A673 (cell line): ENCODE measurements around the gene TMEM42. TPM values are rescaled to one million over a fixed set of nuclear protein-coding genes. Genes with fewer than 3 reads are reported as not detected.

Experiments
- BruUV-seq: library from RNA; stranded (reverse); fragments of 400-500 nt; replicated peaks from 2 replicates; lab custom pipeline; 2021; lab: Mats Ljungman, UMichigan
- CTCF ChIA-PET: fragments of 300-600 bp; sonication (Branson Sonifier 250); formaldehyde crosslinking; loops from one replicate; lab custom pipeline; 2022; ENCODE audit warnings: antibody characterized with exemption; lab: Charles Lee
- POLR2A ChIA-PET: fragments of 300-600 bp; sonication (Branson Sonifier 250); formaldehyde crosslinking; loops from one replicate; lab custom pipeline; 2022; ENCODE audit warnings: antibody characterized with exemption; ENCODE audit not compliant: low non-redundant PET; lab: Charles Lee
- DNase-seq: peaks from one replicate; pipeline ENCODE4 v3.0.0-alpha.2; 2015; ENCODE audit warnings: low spot score
- H3K27ac ChIP-seq: fragments of 200-600 bp; sonication (generic); 2 replicates; pipeline ENCODE4 v1.5.1; 2016; ENCODE audit warnings: mixed run types, low read depth, mild to moderate bottlenecking, mixed read lengths, antibody characterized with exemption, low read length; ENCODE audit not compliant: poor library complexity, severe bottlenecking
- H3K27me3 ChIP-seq: fragments of 200-600 bp; sonication (generic); replicated peaks from 2 replicates; pipeline ENCODE4 v1.6.1; 2017; ENCODE audit warnings: mixed run types, low read depth, mild to moderate bottlenecking, mixed read lengths, antibody characterized with exemption, low read length; ENCODE audit not compliant: insufficient read depth, poor library complexity
- H3K36me3 ChIP-seq: fragments of 200-600 bp; sonication (generic); 2 replicates; pipeline ENCODE4 v1.6.1; 2016; ENCODE audit warnings: mixed run types, mild to moderate bottlenecking, mixed read lengths, antibody characterized with exemption, low read length; ENCODE audit not compliant: insufficient read depth, poor library complexity, severe bottlenecking
- H3K4me1 ChIP-seq: fragments of 200-600 bp; sonication (generic); 2 replicates; pipeline ENCODE4 v1.6.1; 2017; ENCODE audit warnings: mixed run types, mild to moderate bottlenecking, mixed read lengths, antibody characterized with exemption, low read length; ENCODE audit not compliant: insufficient read depth, poor library complexity, severe bottlenecking
- H3K4me3 ChIP-seq: fragments of 200-600 bp; sonication (generic); 2 replicates; pipeline ENCODE4 v1.5.1; 2016; ENCODE audit warnings: low read depth, mixed run types, mild to moderate bottlenecking, mixed read lengths, low read length; ENCODE audit not compliant: poor library complexity, severe bottlenecking
- H3K9me3 ChIP-seq: fragments of 200-600 bp; sonication (generic); 2 replicates; pipeline ENCODE4 v1.6.1; 2016; ENCODE audit warnings: mixed run types, low read depth, mild to moderate bottlenecking, mixed read lengths, antibody characterized with exemption, low read length; ENCODE audit not compliant: poor library complexity, severe bottlenecking
- CTCF ChIP-seq: fragments of 300-800, 200-600 bp; sonication (generic); conservative IDR thresholded peaks from 2 replicates; pipeline ENCODE4 v1.5.1; 2017; ENCODE audit warnings: low read depth, mild to moderate bottlenecking, antibody characterized with exemption, low read length, moderate library complexity, mixed read lengths
- EZH2 ChIP-seq: fragments of 200-600 bp; sonication (generic); IDR thresholded peaks from 2 replicates; pipeline ENCODE4 v1.6.1; 2017; ENCODE audit warnings: borderline replicate concordance, low read depth, mild to moderate bottlenecking, mixed read lengths, antibody characterized with exemption, low read length; ENCODE audit not compliant: poor library complexity, severe bottlenecking
- intact Hi-C: fragments of 100-400 bp; cut with micrococcal nuclease; formaldehyde crosslinking; loops from one replicate; pipeline ENCODE4 v1.10.0; 2022; ENCODE audit not compliant: unreplicated experiment
- total RNA-seq: library from RNA; stranded (reverse); gene quantifications from 2 replicates; pipeline ENCODE4 v1.2.3, GENCODE V29; 2021

Gene TMEM42
- total RNA-seq, 1 experiment from 2014 or later, result 6.5 TPM

GRCh38 chr3:44832032-44832431 lies 29.7 kb upstream of the TMEM42 start:
- no TSS peak for BruUV-seq
- ChIA-PET CTCF (no interaction called here), POLR2A (no interaction called here)
- no peak for DNase-seq
- no peak overlapping the region for H3K4me3 ChIP-seq
- no peaks in the 10 kb centered on the region for H3K9me3 ChIP-seq
- TF ChIP-seq CTCF, result no peak
- H3K27me3 ChIP-seq, result no peaks in the 10 kb centered on the region
- intact Hi-C loops, result no loop called here
- peaks cover 29% of the 10 kb centered on the region for H3K36me3 ChIP-seq
- no peak overlapping the region for H3K27ac ChIP-seq
- no peaks in the 10 kb centered on the region for H3K4me1 ChIP-seq

GRCh38 chr3:44832965-44833364 lies 28.7 kb upstream of the TMEM42 start:
- Histone ChIP-seq H3K4me3 (no peak overlapping the region), H3K36me3 (peaks cover 34% of the 10 kb centered on the region), H3K4me1 (no peaks in the 10 kb centered on the region), H3K27me3 (no peaks in the 10 kb centered on the region), H3K27ac (no peak overlapping the region), H3K9me3 (no peaks in the 10 kb centered on the region)
- ChIA-PET POLR2A (no interaction called here), CTCF (no interaction called here)
- DNase-seq, result no peak
- BruUV-seq, result no TSS peak
- intact Hi-C loops, result no loop called here
- TF ChIP-seq CTCF (no peak), EZH2 (no peak)

DNA sequence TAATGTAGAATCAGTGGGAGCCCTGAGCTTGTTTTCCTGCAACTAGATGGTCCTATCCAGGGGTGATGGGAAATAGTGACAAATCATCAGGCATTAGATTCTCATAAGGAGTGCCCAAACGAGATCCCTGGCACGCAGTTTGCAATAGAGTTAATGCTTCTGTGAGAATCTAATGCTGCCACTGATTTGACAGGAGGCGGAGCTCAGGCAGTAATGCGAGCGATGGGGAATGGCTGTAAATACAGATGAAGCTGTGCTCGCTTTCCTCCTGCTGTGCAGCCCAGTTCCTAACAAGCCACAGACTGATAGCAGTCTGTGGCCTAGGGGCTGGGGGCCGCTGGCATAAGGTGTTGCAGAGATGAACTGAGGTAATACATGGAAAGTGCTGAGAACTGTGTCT lies 28.3 kb upstream of the TMEM42 start:
- TF ChIP-seq EZH2 (no peak), CTCF (no peak)
- DNase-seq, result no peak
- CTCF ChIA-PET, result no interaction called here
- H3K27me3 ChIP-seq, result no peaks in the 10 kb centered on the region
- intact Hi-C loops, result no loop called here
- H3K27ac ChIP-seq, result no peak overlapping the region
- H3K9me3 ChIP-seq, result no peaks in the 10 kb centered on the region
- H3K4me1 ChIP-seq, result no peaks in the 10 kb centered on the region
- no TSS peak for BruUV-seq
- H3K36me3 ChIP-seq, result peaks cover 32% of the 10 kb centered on the region
- POLR2A ChIA-PET, result no interaction called here
- H3K4me3 ChIP-seq, result no peak overlapping the region
